Hepatocyte (in vitro differentiated cells): Measurements from ENCODE around the gene CBFA2T3. TPM values are rescaled to one million over a fixed set of nuclear protein-coding genes. Genes with fewer than 3 reads are reported as not detected.

Experiments used
- DNase-seq: peaks from one replicate; pipeline ENCODE4 v3.0.0-alpha.2; 2016; ENCODE audit warnings: low spot score
- H2AFZ ChIP-seq: fragments of 200-600 bp; sonication (generic); 2 replicates; pipeline ENCODE4 v1.6.0; 2016; ENCODE audit warnings: antibody characterized with exemption, mild to moderate bottlenecking
- H3K27ac ChIP-seq: fragments of 200-600 bp; sonication (generic); 2 replicates; pipeline ENCODE4 v1.5.1; 2016; ENCODE audit warnings: mild to moderate bottlenecking
- H3K27me3 ChIP-seq: fragments of 200-600 bp; sonication (generic); 2 replicates; pipeline ENCODE4 v1.6.1; 2016
- H3K36me3 ChIP-seq: fragments of 200-600 bp; sonication (generic); replicated peaks from 2 replicates; pipeline ENCODE4 v1.5.1; 2016; ENCODE audit warnings: low read depth; ENCODE audit not compliant: insufficient read depth
- H3K4me1 ChIP-seq: fragments of 200-600 bp; sonication (generic); 2 replicates; pipeline ENCODE4 v1.5.1; 2016; ENCODE audit warnings: mild to moderate bottlenecking, moderate library complexity; ENCODE audit not compliant: insufficient read depth
- H3K4me2 ChIP-seq: fragments of 200-600 bp; sonication (generic); 2 replicates; pipeline ENCODE4 v1.6.0; 2016
- H3K4me3 ChIP-seq: fragments of 200-600 bp; sonication (generic); 2 replicates; pipeline ENCODE4 v1.5.1; 2016; ENCODE audit warnings: mild to moderate bottlenecking
- H3K79me2 ChIP-seq: fragments of 200-600 bp; sonication (generic); 2 replicates; pipeline ENCODE4 v1.6.0; 2017; ENCODE audit warnings: mild to moderate bottlenecking
- H3K9me2 ChIP-seq: fragments of 200-600 bp; sonication (generic); replicated peaks from 2 replicates; pipeline ENCODE4 v1.6.0; 2017; ENCODE audit warnings: mild to moderate bottlenecking; ENCODE audit not compliant: insufficient read depth
- H3K9me3 ChIP-seq: fragments of 200-600 bp; sonication (generic); 2 replicates; pipeline ENCODE4 v1.5.1; 2016; ENCODE audit warnings: low read depth, mild to moderate bottlenecking
- H4K20me1 ChIP-seq: fragments of 200-600 bp; sonication (generic); 2 replicates; pipeline ENCODE4 v1.6.0; 2016; ENCODE audit warnings: mild to moderate bottlenecking; ENCODE audit not compliant: insufficient read depth, poor library complexity, severe bottlenecking
- EZH2 ChIP-seq: fragments of 200-600 bp; sonication (generic); IDR thresholded peaks from 2 replicates; pipeline ENCODE4 v1.6.1; 2016; ENCODE audit warnings: antibody characterized with exemption, mild to moderate bottlenecking, borderline replicate concordance
- EZH2phosphoT487 ChIP-seq: fragments of 200-600 bp; sonication (generic); IDR thresholded peaks from one replicate; pipeline ENCODE4 v1.6.1; 2018; ENCODE audit warnings: antibody characterized with exemption, mild to moderate bottlenecking, low read depth, moderate library complexity; ENCODE audit not compliant: unreplicated experiment, severe bottlenecking
- WGBS: methylation state at CpG from one replicate; pipeline ENCODE4 v1.1.6; 2016; ENCODE audit warnings: low lambda C conversion rate; ENCODE audit errors: missing lambda C conversion rate; 5-methylcytosine and 5-hydroxymethylcytosine counted together
- polyA plus RNA-seq: library from polyadenylated mRNA; unstranded; fragments of >200 nt; fragmentation: Nextera tagmentation; extraction: Ambion mirVana; gene quantifications from 2 replicates; pipeline ENCODE4 v1.2.1, GENCODE V29; 2016
- total RNA-seq: library from RNA; depleted of rRNA; stranded (reverse); fragments of >200 nt; gene quantifications from 2 replicates; pipeline ENCODE4 v1.2.3, GENCODE V29; 2014
- TF ChIP-seq, protein P1 (sequence below): fragments of 200-600 bp; sonication (generic); IDR thresholded peaks from 2 replicates; pipeline ENCODE4 v1.5.1; 2016; ENCODE audit warnings: antibody characterized with exemption, mild to moderate bottlenecking; ENCODE audit not compliant: poor library complexity

Gene CBFA2T3
- total and polyA plus RNA-seq, 2 experiments from 2014 or later: 0.07 to 1.5 TPM

DNA sequence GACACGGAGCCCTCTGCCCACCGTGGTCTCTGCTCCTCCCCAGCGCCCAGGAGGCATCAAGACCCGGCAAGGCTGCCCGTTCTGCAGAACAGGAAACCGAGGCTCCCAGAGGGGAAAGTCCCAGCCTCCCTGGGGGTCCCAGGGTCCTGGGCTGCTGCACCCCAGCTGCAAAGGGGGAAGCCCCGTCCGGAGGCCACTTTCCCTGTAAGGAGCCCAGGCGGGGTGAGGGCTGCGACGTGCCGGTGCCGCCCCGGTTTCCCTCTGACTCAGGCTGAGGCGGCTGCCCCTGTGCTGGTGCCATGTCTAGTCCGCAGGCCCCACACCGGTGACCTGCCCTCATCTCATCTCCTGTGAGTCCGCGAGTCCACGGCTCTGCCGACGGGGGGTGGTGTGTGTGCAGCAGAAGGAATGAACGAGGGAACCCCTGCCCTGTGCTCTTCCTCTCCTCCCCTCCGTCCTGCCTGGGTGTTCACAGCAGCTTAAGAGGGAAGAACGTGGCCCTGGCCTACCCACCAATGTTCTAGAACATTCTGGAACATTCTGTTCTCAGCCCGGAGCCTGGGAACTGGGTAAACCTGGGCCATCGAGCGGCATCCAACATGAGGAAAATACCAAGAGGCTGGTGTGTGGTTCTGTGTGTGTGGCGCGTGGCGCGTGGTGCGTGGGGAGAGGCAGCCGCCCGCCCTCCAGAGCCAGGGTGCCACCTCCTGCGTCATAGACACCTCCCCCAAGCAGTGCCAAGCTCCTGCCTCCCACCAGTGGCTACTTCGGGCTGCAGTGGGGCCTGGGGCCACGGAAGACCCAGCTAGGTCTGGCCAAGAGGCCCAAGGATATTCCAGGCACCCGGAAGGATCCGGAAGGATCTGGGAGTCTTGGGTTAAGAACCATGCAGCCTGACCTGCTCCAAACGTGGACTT is 7.0 kb upstream of the CBFA2T3 start:
- Histone ChIP-seq H3K4me2 (no peak overlapping the region), H3K36me3 (no peaks in the 10 kb centered on the region), H3K9me3 (no peaks in the 10 kb centered on the region), H4K20me1 (no peaks in the 10 kb centered on the region), H3K27ac (no peak overlapping the region), H3K9me2 (no peaks in the 10 kb centered on the region), H2AFZ (no peak overlapping the region), H3K27me3 (no peaks in the 10 kb centered on the region), H3K79me2 (no peaks in the 10 kb centered on the region), H3K4me1 (no peaks in the 10 kb centered on the region), H3K4me3 (no peak overlapping the region)
- TF ChIP-seq EZH2 (no peak), EZH2phosphoT487 (no peak)
- TF ChIP-seq, protein P1, sequence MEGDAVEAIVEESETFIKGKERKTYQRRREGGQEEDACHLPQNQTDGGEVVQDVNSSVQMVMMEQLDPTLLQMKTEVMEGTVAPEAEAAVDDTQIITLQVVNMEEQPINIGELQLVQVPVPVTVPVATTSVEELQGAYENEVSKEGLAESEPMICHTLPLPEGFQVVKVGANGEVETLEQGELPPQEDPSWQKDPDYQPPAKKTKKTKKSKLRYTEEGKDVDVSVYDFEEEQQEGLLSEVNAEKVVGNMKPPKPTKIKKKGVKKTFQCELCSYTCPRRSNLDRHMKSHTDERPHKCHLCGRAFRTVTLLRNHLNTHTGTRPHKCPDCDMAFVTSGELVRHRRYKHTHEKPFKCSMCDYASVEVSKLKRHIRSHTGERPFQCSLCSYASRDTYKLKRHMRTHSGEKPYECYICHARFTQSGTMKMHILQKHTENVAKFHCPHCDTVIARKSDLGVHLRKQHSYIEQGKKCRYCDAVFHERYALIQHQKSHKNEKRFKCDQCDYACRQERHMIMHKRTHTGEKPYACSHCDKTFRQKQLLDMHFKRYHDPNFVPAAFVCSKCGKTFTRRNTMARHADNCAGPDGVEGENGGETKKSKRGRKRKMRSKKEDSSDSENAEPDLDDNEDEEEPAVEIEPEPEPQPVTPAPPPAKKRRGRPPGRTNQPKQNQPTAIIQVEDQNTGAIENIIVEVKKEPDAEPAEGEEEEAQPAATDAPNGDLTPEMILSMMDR: no peak
- DNase-seq: no peak
- 91% methylated on average over 38 of the region's 41 CpGs for WGBS

DNA sequence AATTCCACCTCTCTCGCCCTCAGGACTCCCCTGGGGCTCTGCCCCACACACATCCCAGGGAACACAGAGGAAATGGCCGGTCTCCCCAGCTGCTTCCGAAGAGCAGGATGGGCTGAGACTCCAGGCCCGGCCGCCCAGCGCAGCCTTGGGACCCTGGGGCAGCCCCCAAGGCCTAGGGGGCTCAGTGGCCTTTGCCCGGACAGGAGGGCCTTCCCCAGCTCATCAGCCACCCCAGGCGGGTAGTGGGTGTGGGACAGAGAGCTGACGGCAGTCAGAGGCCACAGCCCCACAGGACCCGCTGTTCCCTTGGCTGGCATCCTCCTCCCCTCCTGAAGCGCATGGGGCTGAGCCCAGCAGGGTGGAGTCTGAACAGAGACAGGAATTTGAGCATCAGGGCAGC is 6.2 kb upstream of the CBFA2T3 start:
- Histone ChIP-seq H3K27ac (no peak overlapping the region), H3K4me2 (no peak overlapping the region), H2AFZ (no peak overlapping the region), H3K36me3 (no peaks in the 10 kb centered on the region), H3K27me3 (no peaks in the 10 kb centered on the region), H3K9me3 (no peaks in the 10 kb centered on the region), H3K4me1 (no peaks in the 10 kb centered on the region), H3K79me2 (no peaks in the 10 kb centered on the region), H3K9me2 (no peaks in the 10 kb centered on the region), H3K4me3 (no peak overlapping the region), H4K20me1 (no peaks in the 10 kb centered on the region)
- DNase-seq: no peak
- TF ChIP-seq, protein P1: no peak
- TF ChIP-seq EZH2 (no peak), EZH2phosphoT487 (no peak)
- 89% methylated on average over 11 of the region's 11 CpGs for WGBS

DNA sequence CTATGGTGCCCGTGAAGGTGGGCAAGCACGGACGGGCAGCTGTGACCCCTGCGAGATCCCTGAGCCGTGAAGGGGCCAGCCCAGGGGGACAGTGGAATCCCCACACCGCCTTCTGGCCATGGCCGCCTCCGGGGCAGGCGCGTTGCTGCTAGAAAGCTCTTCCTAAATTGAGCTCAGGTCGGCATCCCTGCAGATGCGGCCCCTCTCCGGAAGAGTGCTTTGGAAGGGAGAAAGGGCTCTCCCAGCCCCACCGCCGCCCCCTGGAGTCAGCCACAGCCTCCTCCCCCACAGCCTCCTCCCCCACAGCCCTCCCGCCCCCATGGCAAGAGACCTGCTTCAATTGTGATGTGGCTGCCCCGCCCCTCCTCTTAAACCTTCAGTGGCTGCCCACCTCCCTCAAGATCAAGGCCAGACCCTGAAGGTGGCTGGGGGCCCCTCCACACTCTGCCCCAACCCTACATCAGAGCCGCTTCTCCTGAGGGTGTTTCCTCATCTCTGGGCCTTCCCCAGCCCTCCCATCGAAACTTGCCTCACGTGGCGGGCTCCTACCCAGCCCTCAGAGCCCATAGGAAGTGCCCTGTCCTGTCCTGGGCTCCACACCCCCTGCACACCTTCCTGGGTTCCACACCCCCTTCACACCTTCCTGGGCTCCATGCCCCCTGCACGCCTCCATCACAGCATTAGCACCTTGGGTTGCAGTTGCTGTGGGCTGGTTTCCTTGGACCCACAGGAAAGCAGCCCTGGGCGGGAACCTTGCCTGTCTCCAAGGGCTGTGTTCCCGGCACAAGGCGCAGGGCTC is 5.5 kb upstream of the CBFA2T3 start:
- Histone ChIP-seq H2AFZ (no peak overlapping the region), H3K9me2 (no peaks in the 10 kb centered on the region), H3K4me3 (no peak overlapping the region), H3K79me2 (no peaks in the 10 kb centered on the region), H3K9me3 (no peaks in the 10 kb centered on the region), H3K27me3 (no peaks in the 10 kb centered on the region), H3K36me3 (no peaks in the 10 kb centered on the region), H4K20me1 (no peaks in the 10 kb centered on the region), H3K27ac (no peak overlapping the region), H3K4me2 (no peak overlapping the region), H3K4me1 (no peaks in the 10 kb centered on the region)
- DNase-seq: no peak
- no peak for TF ChIP-seq EZH2
- TF ChIP-seq, protein P1: no peak
- no peak for TF ChIP-seq EZH2phosphoT487
- 83% methylated on average over 19 of the region's 25 CpGs for WGBS
